GM23338 (cell line): ENCODE data around the gene EEF1AKMT2. TPM values are rescaled to one million over a fixed set of nuclear protein-coding genes. Genes with fewer than 3 reads are reported as not detected.

Experiments
- ATAC-seq: fragments of 200-7000 bp; cut with Tn5 transposase; 3 replicates; pipeline ENCODE4 v1.9.1; 2020
- DNase-seq: peaks from one replicate; pipeline ENCODE4 v3.0.0-alpha.2; 2015; ENCODE audit warnings: low spot score
- H2AFZ ChIP-seq: fragments of 200-600 bp; sonication (generic); 2 replicates; pipeline ENCODE4 v1.8.0; 2016; ENCODE audit warnings: antibody characterized with exemption, mild to moderate bottlenecking, moderate library complexity
- H3F3A ChIP-seq: fragments of 200-600 bp; sonication (generic); replicated peaks from 2 replicates; pipeline ENCODE4 v1.8.0; 2017; ENCODE audit warnings: antibody characterized with exemption, mixed run types, low read depth
- H3K27ac ChIP-seq: fragments of 200-600 bp; sonication (generic); 2 replicates; pipeline ENCODE4 v1.6.1; 2016; ENCODE audit warnings: low read depth
- H3K27me3 ChIP-seq: fragments of 200-600 bp; sonication (generic); 2 replicates; pipeline ENCODE4 v1.8.0; 2016; ENCODE audit warnings: mild to moderate bottlenecking, mixed run types, moderate library complexity; ENCODE audit not compliant: insufficient read depth
- H3K36me3 ChIP-seq: fragments of 200-600 bp; sonication (generic); 2 replicates; pipeline ENCODE4 v1.8.0; 2016; ENCODE audit warnings: mild to moderate bottlenecking; ENCODE audit not compliant: insufficient read depth
- H3K4me1 ChIP-seq: fragments of 200-600 bp; sonication (generic); 2 replicates; pipeline ENCODE4 v1.8.0; 2016; ENCODE audit warnings: mild to moderate bottlenecking, moderate library complexity; ENCODE audit not compliant: insufficient read depth
- H3K4me2 ChIP-seq: fragments of 200-600 bp; sonication (generic); 2 replicates; pipeline ENCODE4 v1.7.1; 2017; ENCODE audit warnings: mixed run types
- H3K4me3 ChIP-seq: fragments of 200-600 bp; sonication (generic); 2 replicates; pipeline ENCODE4 v1.6.1; 2016; ENCODE audit warnings: mixed run types
- H3K79me2 ChIP-seq: fragments of 200-600 bp; sonication (generic); replicated peaks from 2 replicates; pipeline ENCODE4 v1.8.0; 2017; ENCODE audit warnings: mild to moderate bottlenecking; ENCODE audit not compliant: insufficient read depth
- H3K9me2 ChIP-seq: fragments of 200-600 bp; sonication (generic); 2 replicates; pipeline ENCODE4 v1.8.0; 2017; ENCODE audit not compliant: insufficient read depth
- H4K20me1 ChIP-seq: fragments of 200-600 bp; sonication (generic); replicated peaks from 2 replicates; pipeline ENCODE4 v1.8.0; 2017; ENCODE audit warnings: mild to moderate bottlenecking; ENCODE audit not compliant: insufficient read depth
- H3K27ac Mint-ChIP-seq: 2 replicates; pipeline ENCODE4 v1.8.0; 2020; ENCODE audit warnings: inconsistent platforms, mild to moderate bottlenecking, moderate library complexity, mixed read lengths
- H3K27me3 Mint-ChIP-seq: 3 replicates; pipeline ENCODE4 v1.8.0; 2022; ENCODE audit warnings: low read depth, mild to moderate bottlenecking, moderate library complexity, mixed read lengths, inconsistent platforms; ENCODE audit not compliant: insufficient read depth, poor library complexity
- H3K36me3 Mint-ChIP-seq: 3 replicates; pipeline ENCODE4 v1.8.0; 2021; ENCODE audit warnings: low read depth, mild to moderate bottlenecking, inconsistent platforms, moderate library complexity, mixed read lengths
- H3K4me1 Mint-ChIP-seq: 3 replicates; pipeline ENCODE4 v1.8.0; 2020; ENCODE audit warnings: mild to moderate bottlenecking, inconsistent platforms, mixed read lengths
- H3K4me3 Mint-ChIP-seq: 3 replicates; pipeline ENCODE4 v1.8.0; 2021; ENCODE audit warnings: moderate library complexity, mild to moderate bottlenecking, inconsistent platforms, mixed read lengths
- H3K9me3 Mint-ChIP-seq: 3 replicates; pipeline ENCODE4 v1.8.0; 2020; ENCODE audit warnings: moderate library complexity, mild to moderate bottlenecking, inconsistent platforms, mixed read lengths
- CREB1 ChIP-seq: fragments of 250-450 bp; sonication (Bioruptor Pico); IDR thresholded peaks from 2 replicates; pipeline ENCODE4 v1.5.0; 2020; ENCODE audit warnings: low read depth, mild to moderate bottlenecking, moderate library complexity
- CTCF ChIP-seq, 2 experiments: fragments of 200-600 bp in 1 of 2; sonication (generic) in 1 of 2; conservative IDR thresholded peaks; 2 replicates each; pipeline versions ENCODE4 v1.5.1 to v1.6.1; 2016 to 2017; ENCODE audit warnings: antibody characterized with exemption in 2 of 2, low read depth in 2 of 2, mild to moderate bottlenecking in 2 of 2, moderate library complexity in 1 of 2
- ETS1 ChIP-seq: IDR thresholded peaks from 2 replicates; pipeline ENCODE4 v1.6.1; 2016; ENCODE audit warnings: antibody characterized with exemption
- EZH2 ChIP-seq: fragments of 200-600 bp; sonication (generic); IDR thresholded peaks from one replicate; pipeline ENCODE4 v1.8.0; 2017; ENCODE audit warnings: antibody characterized with exemption, mild to moderate bottlenecking, low read depth; ENCODE audit not compliant: unreplicated experiment
- EZH2phosphoT487 ChIP-seq: fragments of 200-600 bp; sonication (generic); IDR thresholded peaks from one replicate; pipeline ENCODE4 v1.8.1; 2018; ENCODE audit warnings: antibody characterized with exemption; ENCODE audit not compliant: unreplicated experiment
- REST ChIP-seq: IDR thresholded peaks from one replicate; pipeline ENCODE4 v1.6.1; 2018; ENCODE audit warnings: antibody characterized with exemption; ENCODE audit not compliant: unreplicated experiment
- STAT1 ChIP-seq: IDR thresholded peaks from one replicate; pipeline ENCODE4 v1.6.1; 2016; ENCODE audit warnings: antibody characterized with exemption; ENCODE audit not compliant: unreplicated experiment
- ZNF114 ChIP-seq: fragments of 250-450 bp; sonication (Bioruptor Pico); IDR thresholded peaks from 2 replicates; pipeline ENCODE4 v1.5.0; 2020; ENCODE audit warnings: mild to moderate bottlenecking, moderate library complexity
- ZNF462 ChIP-seq: fragments of 250-450 bp; sonication (Bioruptor Pico); IDR thresholded peaks from 2 replicates; pipeline ENCODE4 v1.5.0; 2020; ENCODE audit warnings: mild to moderate bottlenecking, moderate library complexity
- polyA plus RNA-seq: library from polyadenylated mRNA; unstranded; fragments of >200 nt; fragmentation: Nextera tagmentation; extraction: Ambion mirVana; gene quantifications from 2 replicates; pipeline ENCODE4 v1.2.1, GENCODE V29; 2016
- total RNA-seq: library from RNA; depleted of rRNA; stranded (reverse); fragments of >200 nt; shearing (Covaris generic); gene quantifications from 2 replicates; pipeline ENCODE4 v1.2.3, GENCODE V29; 2014

The EEF1AKMT2 gene
- total and polyA plus RNA-seq, 2 experiments from 2014 or later: 35.0 to 38.0 TPM

GRCh38 chr10:124723826-124724225, 67.9 kb downstream of the EEF1AKMT2 start:
- H3K79me2 ChIP-seq: peaks cover 9% of the 10 kb centered on the region

More at GRCh38 chr10:124723826-124724225, 67.9 kb downstream of the EEF1AKMT2 start:
- Histone ChIP-seq H3K4me2 (no peak overlapping the region), H3K27ac (no peak overlapping the region), H3K4me3 (no peak overlapping the region), H3K36me3 (no peaks in the 10 kb centered on the region), H3K9me2 (no peaks in the 10 kb centered on the region), H3F3A (no peaks in the 10 kb centered on the region; the same call in 1 of the 2 replicates), H3K27me3 (no peaks in the 10 kb centered on the region), H4K20me1 (no peaks in the 10 kb centered on the region), H2AFZ (no peak overlapping the region), H3K4me1 (peaks cover 7% of the 10 kb centered on the region)
- no peak for TF ChIP-seq ZNF114 (CRISPR knock-in tag)
- TF ChIP-seq EZH2phosphoT487: no peak
- no peak for TF ChIP-seq STAT1
- no peak for TF ChIP-seq CREB1 (CRISPR knock-in tag)
- TF ChIP-seq ETS1: no peak
- no peak for TF ChIP-seq CTCF (conservative IDR thresholded peaks at IDR 0.05; ENCODE audit: low read depth in 2 of 2)
- no peak for TF ChIP-seq EZH2
- TF ChIP-seq ZNF462 (CRISPR knock-in tag): no peak
- TF ChIP-seq REST: no peak
- Mint-ChIP-seq H3K27me3 (peaks cover 1% of the 10 kb centered on the region), H3K36me3 (no peaks in the 10 kb centered on the region), H3K9me3 (no peaks in the 10 kb centered on the region), H3K27ac (no peak overlapping the region), H3K4me1 (peaks cover 36% of the 10 kb centered on the region), H3K4me3 (no peak overlapping the region)
- DNase-seq (no peak), ATAC-seq (no peak)
